MM.1S (cell line): Measurements from ENCODE around the gene CAB39L.

Experiments used
- DNase-seq: peaks from one replicate; pipeline ENCODE4 v3.0.0-alpha.2; 2015
- H2AFZ ChIP-seq: fragments of 300-600 bp; sonication (generic); 2 replicates; pipeline ENCODE4 v1.6.0; 2016; ENCODE audit warnings: antibody characterized with exemption, low read length
- H3F3A ChIP-seq: fragments of 300-600 bp; sonication (generic); 2 replicates; pipeline ENCODE4 v1.6.1; 2016; ENCODE audit warnings: mild to moderate bottlenecking, antibody characterized with exemption, low read length, moderate library complexity, mixed read lengths; ENCODE audit not compliant: insufficient read depth
- H3K27ac ChIP-seq: fragments of 300-600 bp; sonication (generic); 2 replicates; pipeline ENCODE4 v1.5.1; 2016; ENCODE audit warnings: mild to moderate bottlenecking, low read length
- H3K27me3 ChIP-seq: fragments of 300-600 bp; sonication (generic); replicated peaks from 2 replicates; pipeline ENCODE4 v1.6.0; 2016; ENCODE audit warnings: low read length; ENCODE audit not compliant: insufficient read depth
- H3K36me3 ChIP-seq: fragments of 300-600 bp; sonication (generic); replicated peaks from 2 replicates; pipeline ENCODE4 v1.6.1; 2016; ENCODE audit warnings: mild to moderate bottlenecking, low read length, mixed read lengths; ENCODE audit not compliant: insufficient read depth
- H3K4me1 ChIP-seq: fragments of 300-600 bp; sonication (generic); 2 replicates; pipeline ENCODE4 v1.6.1; 2016; ENCODE audit warnings: low read length, mixed read lengths
- H3K4me2 ChIP-seq: fragments of 300-600 bp; sonication (generic); 2 replicates; pipeline ENCODE4 v1.6.0; 2016; ENCODE audit warnings: low read depth, low read length
- H3K4me3 ChIP-seq: fragments of 300-600 bp; sonication (generic); 2 replicates; pipeline ENCODE4 v1.5.1; 2016; ENCODE audit warnings: low read length, mixed read lengths
- H3K79me2 ChIP-seq: fragments of 300-600 bp; sonication (generic); 2 replicates; pipeline ENCODE4 v1.6.1; 2016; ENCODE audit warnings: mixed run types, low read length, mixed read lengths
- H3K9ac ChIP-seq: fragments of 300-600 bp; sonication (generic); 2 replicates; pipeline ENCODE4 v1.6.1; 2016; ENCODE audit warnings: low read length, mixed read lengths
- H3K9me2 ChIP-seq: fragments of 300-600 bp; sonication (generic); replicated peaks from 2 replicates; pipeline ENCODE4 v1.6.1; 2016; ENCODE audit warnings: mild to moderate bottlenecking, low read length, mixed read lengths; ENCODE audit not compliant: insufficient read depth
- H3K9me3 ChIP-seq: fragments of 300-600 bp; sonication (generic); replicated peaks from 2 replicates; pipeline ENCODE4 v1.6.1; 2016; ENCODE audit warnings: mild to moderate bottlenecking, low read length, mixed read lengths; ENCODE audit not compliant: insufficient read depth
- H4K20me1 ChIP-seq: fragments of 300-600 bp; sonication (generic); 2 replicates; pipeline ENCODE4 v1.6.1; 2016; ENCODE audit warnings: mild to moderate bottlenecking, low read length, moderate library complexity, mixed read lengths; ENCODE audit not compliant: insufficient read depth
- CTCF ChIP-seq: fragments of 300-600 bp; sonication (generic); IDR thresholded peaks from 2 replicates; pipeline ENCODE4 v1.5.1; 2016; ENCODE audit warnings: antibody characterized with exemption, low read length, mixed read lengths
- EZH2 ChIP-seq: fragments of 300-600 bp; sonication (generic); optimal IDR thresholded peaks from 2 replicates; pipeline ENCODE3; 2017; ENCODE audit warnings: low read depth, mild to moderate bottlenecking, antibody characterized with exemption, low read length, mixed read lengths
- EZH2phosphoT487 ChIP-seq: fragments of 300-600 bp; sonication (generic); IDR thresholded peaks from 2 replicates; pipeline ENCODE4 v1.6.1; 2018; ENCODE audit warnings: antibody characterized with exemption, low read length

The CAB39L gene

GRCh38 chr13:49343731-49344130, 100.1 kb downstream of the CAB39L start:
- no peak overlapping the region for H2AFZ ChIP-seq

GRCh38 chr13:49343255-49343654, 100.6 kb downstream of the CAB39L start:
- Histone ChIP-seq H3K4me1 (no peaks in the 10 kb centered on the region), H3K9me3 (no peaks in the 10 kb centered on the region), H3K36me3 (no peaks in the 10 kb centered on the region), H3K9me2 (no peaks in the 10 kb centered on the region), H3K9ac (no peak overlapping the region), H3K27me3 (no peaks in the 10 kb centered on the region), H3K4me3 (no peak overlapping the region), H3K79me2 (no peaks in the 10 kb centered on the region), H3F3A (no peaks in the 10 kb centered on the region), H3K27ac (no peak overlapping the region), H3K4me2 (no peak overlapping the region), H2AFZ (no peak overlapping the region), H4K20me1 (no peaks in the 10 kb centered on the region)
- TF ChIP-seq CTCF (no peak), EZH2phosphoT487 (no peak)
- DNase-seq: no peak

More at GRCh38 chr13:49343731-49344130, 100.1 kb downstream of the CAB39L start:
- Histone ChIP-seq H3K9me2 (no peaks in the 10 kb centered on the region), H3K4me2 (no peak overlapping the region), H3K9me3 (no peaks in the 10 kb centered on the region), H3K9ac (no peak overlapping the region), H3K36me3 (no peaks in the 10 kb centered on the region), H3K27ac (no peak overlapping the region), H3F3A (no peaks in the 10 kb centered on the region), H3K79me2 (no peaks in the 10 kb centered on the region), H3K27me3 (no peaks in the 10 kb centered on the region), H3K4me1 (no peaks in the 10 kb centered on the region), H3K4me3 (no peak overlapping the region), H4K20me1 (no peaks in the 10 kb centered on the region)
- TF ChIP-seq EZH2 (no peak), CTCF (no peak), EZH2phosphoT487 (no peak)
- no peak for DNase-seq

GRCh38 chr13:49342454-49342853, 101.4 kb downstream of the CAB39L start:
- no peaks in the 10 kb centered on the region for H3K4me1 ChIP-seq
- no peaks in the 10 kb centered on the region for H3F3A ChIP-seq
- no peak for TF ChIP-seq CTCF
- no peak for TF ChIP-seq EZH2phosphoT487
- no peak for TF ChIP-seq EZH2
- no peaks in the 10 kb centered on the region for H4K20me1 ChIP-seq
- H3K27me3 ChIP-seq: no peaks in the 10 kb centered on the region
- no peak for DNase-seq
- no peaks in the 10 kb centered on the region for H3K9me3 ChIP-seq
- H3K79me2 ChIP-seq: no peaks in the 10 kb centered on the region
- H3K4me3 ChIP-seq: no peak overlapping the region
- no peaks in the 10 kb centered on the region for H3K36me3 ChIP-seq
- no peaks in the 10 kb centered on the region for H3K9me2 ChIP-seq
- no peak overlapping the region for H3K9ac ChIP-seq
- H2AFZ ChIP-seq: no peak overlapping the region
- H3K27ac ChIP-seq: no peak overlapping the region
- H3K4me2 ChIP-seq: no peak overlapping the region

- Histone ChIP-seq H3K4me1 (no peaks in the 10 kb centered on the region), H3K36me3 (no peaks in the 10 kb centered on the region), H3K79me2 (no peaks in the 10 kb centered on the region), H3K9me2 (no peaks in the 10 kb centered on the region), H4K20me1 (no peaks in the 10 kb centered on the region), H2AFZ (no peak overlapping the region), H3K27me3 (no peaks in the 10 kb centered on the region), H3K4me2 (no peak overlapping the region), H3F3A (no peaks in the 10 kb centered on the region), H3K27ac (no peak overlapping the region), H3K9ac (no peak overlapping the region), H3K9me3 (no peaks in the 10 kb centered on the region), H3K4me3 (no peak overlapping the region)
- TF ChIP-seq EZH2phosphoT487: no peak
- no peak for TF ChIP-seq EZH2
- no peak for TF ChIP-seq CTCF
- DNase-seq: no peak
Observed at GRCh38 chr13:49341941-49342340, 101.9 kb downstream of the CAB39L start.
